ENCODE results near the gene CDH13.

DNA sequence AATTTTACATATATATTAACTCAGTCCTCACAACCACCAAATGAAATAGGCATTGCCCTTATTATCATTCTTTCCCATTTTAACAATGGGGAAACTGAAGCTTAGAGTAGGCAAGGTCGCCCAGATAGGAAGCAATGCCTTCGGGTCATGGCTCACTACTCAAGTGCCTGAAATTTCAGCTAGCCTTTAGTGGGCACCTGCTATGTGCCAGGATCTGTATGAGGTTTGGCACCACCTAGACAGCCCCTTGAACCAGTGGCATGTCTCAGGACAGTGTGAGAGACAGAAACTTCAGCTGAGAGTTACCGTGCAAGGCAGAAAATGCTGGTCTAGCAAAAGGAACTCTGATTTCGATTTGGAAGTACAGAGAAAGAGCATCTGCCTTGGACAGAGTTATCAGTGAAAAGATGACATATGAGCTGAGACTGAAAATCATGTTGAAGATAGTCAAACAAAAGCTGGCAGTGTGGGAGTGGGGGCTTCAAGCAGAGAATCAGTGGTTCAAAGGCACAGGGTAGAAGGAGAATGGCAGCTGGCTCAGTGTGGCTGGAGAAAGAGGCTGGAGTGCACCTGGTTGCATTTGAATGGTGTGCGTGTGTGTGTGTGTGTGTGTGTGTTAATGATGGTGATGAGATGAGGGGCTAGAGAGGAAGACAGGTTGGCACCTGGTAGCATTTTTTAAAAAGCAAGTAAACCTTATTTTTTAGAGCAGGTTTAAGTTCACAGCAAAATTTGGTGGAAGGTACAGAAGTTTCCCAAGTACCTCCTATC is 29.1 kb downstream of the CDH13 start:
- TF ChIP-seq, protein P1, sequence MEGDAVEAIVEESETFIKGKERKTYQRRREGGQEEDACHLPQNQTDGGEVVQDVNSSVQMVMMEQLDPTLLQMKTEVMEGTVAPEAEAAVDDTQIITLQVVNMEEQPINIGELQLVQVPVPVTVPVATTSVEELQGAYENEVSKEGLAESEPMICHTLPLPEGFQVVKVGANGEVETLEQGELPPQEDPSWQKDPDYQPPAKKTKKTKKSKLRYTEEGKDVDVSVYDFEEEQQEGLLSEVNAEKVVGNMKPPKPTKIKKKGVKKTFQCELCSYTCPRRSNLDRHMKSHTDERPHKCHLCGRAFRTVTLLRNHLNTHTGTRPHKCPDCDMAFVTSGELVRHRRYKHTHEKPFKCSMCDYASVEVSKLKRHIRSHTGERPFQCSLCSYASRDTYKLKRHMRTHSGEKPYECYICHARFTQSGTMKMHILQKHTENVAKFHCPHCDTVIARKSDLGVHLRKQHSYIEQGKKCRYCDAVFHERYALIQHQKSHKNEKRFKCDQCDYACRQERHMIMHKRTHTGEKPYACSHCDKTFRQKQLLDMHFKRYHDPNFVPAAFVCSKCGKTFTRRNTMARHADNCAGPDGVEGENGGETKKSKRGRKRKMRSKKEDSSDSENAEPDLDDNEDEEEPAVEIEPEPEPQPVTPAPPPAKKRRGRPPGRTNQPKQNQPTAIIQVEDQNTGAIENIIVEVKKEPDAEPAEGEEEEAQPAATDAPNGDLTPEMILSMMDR (IDR thresholded peaks at IDR 0.05): no peak
- TF ChIP-seq POLR2A (IDR thresholded peaks at IDR 0.05; ENCODE audit: low read depth) (no peak), POLR2AphosphoS5 (IDR thresholded peaks at IDR 0.05) (no peak), EP300 (IDR thresholded peaks at IDR 0.05) (no peak)

Measured in esophagus muscularis mucosa (tissue), 4 donors.